B cell (primary cell): ENCODE results near the gene LZTS3. TPM values are rescaled to one million over a fixed set of nuclear protein-coding genes. Genes with fewer than 3 reads are reported as not detected.

Source experiments
- ATAC-seq: fragments of 200-7000 bp; cut with Tn5 transposase; one replicate; pipeline ENCODE4 v1.10.0; 2021; ENCODE audit warnings: low read depth, mild to moderate bottlenecking, moderate number of reproducible peaks, moderate library complexity
- CTCF ChIA-PET: fragments of 350-600 bp; sonication (Branson Sonifier 250); formaldehyde crosslinking; loops from one replicate; lab custom pipeline; 2021; ENCODE audit warnings: antibody characterized with exemption, inconsistent platforms; lab: Charles Lee
- POLR2A ChIA-PET: fragments of 350-600 bp; sonication (Branson Sonifier 250); formaldehyde crosslinking; loops from one replicate; lab custom pipeline; 2021; ENCODE audit warnings: antibody characterized with exemption; lab: Charles Lee
- DNase-seq: peaks from one replicate; pipeline ENCODE4 v3.0.0; 2013
- H2AFZ ChIP-seq: 2 replicates; pipeline ENCODE4 v1.6.1; 2012; ENCODE audit warnings: mild to moderate bottlenecking, low read depth, low read length; ENCODE audit not compliant: insufficient read depth, poor library complexity, severe bottlenecking
- H3K27ac ChIP-seq, 2 donors: 1 replicate in 1 of 2; 2 replicates in 1 of 2; pipeline ENCODE4 v1.5.1; 2012 to 2013; ENCODE audit warnings: low read length in 2 of 2, mild to moderate bottlenecking in 2 of 2, moderate library complexity in 1 of 2
- H3K27me3 ChIP-seq, 4 experiments: fragments of 200-600 bp in 1 of 4; sonication (generic) in 1 of 4; replicated peaks in 1 of 4; 1 replicate in 2 of 4; 2 replicates in 2 of 4; pipeline versions ENCODE4 v1.6.1 to v1.7.0; 2013 to 2016; ENCODE audit warnings: low read length in 3 of 4, mild to moderate bottlenecking in 2 of 4, mixed read lengths in 1 of 4, moderate library complexity in 1 of 4; ENCODE audit not compliant: insufficient read depth in 4 of 4, control insufficient read depth in 3 of 4; ENCODE audit errors: control extremely low read depth in 1 of 4
- H3K36me3 ChIP-seq, 2 experiments: replicated peaks in 1 of 2; 1 replicate in 1 of 2; 2 replicates in 1 of 2; pipeline versions ENCODE4 v1.6.1 to v1.7.1; 2013; ENCODE audit warnings: low read length in 1 of 2; ENCODE audit not compliant: insufficient read depth in 2 of 2, control insufficient read depth in 1 of 2; ENCODE audit errors: control extremely low read depth in 1 of 2, extremely low read depth in 1 of 2
- H3K4me1 ChIP-seq, 2 donors: fragments of 200-600 bp in 1 of 2; sonication (generic) in 1 of 2; 1 replicate in 1 of 2; 2 replicates in 1 of 2; pipeline versions ENCODE4 v1.5.1 to v1.6.1; 2013 to 2017; ENCODE audit warnings: low read length in 2 of 2; ENCODE audit not compliant: control insufficient read depth in 2 of 2, insufficient read depth in 2 of 2
- H3K4me2 ChIP-seq: replicated peaks from 2 replicates; pipeline ENCODE3; 2012; ENCODE audit warnings: mild to moderate bottlenecking, low read depth, low read length; ENCODE audit not compliant: poor library complexity, severe bottlenecking
- H3K4me3 ChIP-seq, 5 experiments: fragments of 200-600 bp in 1 of 5; sonication (generic) in 1 of 5; 1 replicate in 3 of 5; 2 replicates in 2 of 5; pipeline versions ENCODE4 v1.5.1 to v1.7.0; 2011 to 2016; ENCODE audit warnings: low read length in 4 of 5, mild to moderate bottlenecking in 4 of 5, low read depth in 2 of 5, control low read depth in 1 of 5, moderate library complexity in 1 of 5; ENCODE audit not compliant: insufficient read depth in 1 of 5; ENCODE audit errors: control extremely low read depth in 1 of 5, extremely low read depth in 1 of 5
- H3K79me2 ChIP-seq: fragments of 200-600 bp; sonication (generic); one replicate; pipeline ENCODE4 v1.6.0; 2016; ENCODE audit warnings: low read length; ENCODE audit not compliant: control insufficient read depth, insufficient read depth
- H3K9ac ChIP-seq: fragments of 200-600 bp; sonication (generic); 2 replicates; pipeline ENCODE4 v1.6.1; 2017; ENCODE audit warnings: mild to moderate bottlenecking, low read length, moderate library complexity
- H3K9me3 ChIP-seq, 3 donors: one replicate each; pipeline versions ENCODE4 v1.6.1 to v1.7.1; 2013; ENCODE audit warnings: low read length in 2 of 3; ENCODE audit not compliant: control insufficient read depth in 2 of 3, insufficient read depth in 1 of 3; ENCODE audit errors: control extremely low read depth in 1 of 3
- H4K20me1 ChIP-seq: 2 replicates; pipeline ENCODE4 v1.6.0; 2012; ENCODE audit warnings: mild to moderate bottlenecking, low read length; ENCODE audit not compliant: insufficient read depth, control insufficient read depth, poor library complexity, severe bottlenecking
- H3K27ac Mint-ChIP-seq: one replicate; pipeline ENCODE4 v1.8.0; 2021; ENCODE audit warnings: mixed read lengths
- H3K27me3 Mint-ChIP-seq: one replicate; pipeline ENCODE4 v1.8.0; 2021; ENCODE audit warnings: mixed read lengths
- H3K4me1 Mint-ChIP-seq: one replicate; pipeline ENCODE4 v1.8.0; 2021; ENCODE audit warnings: mixed read lengths
- H3K4me3 Mint-ChIP-seq: one replicate; pipeline ENCODE4 v1.8.0; 2021; ENCODE audit warnings: mixed read lengths
- H3K9me3 Mint-ChIP-seq: one replicate; pipeline ENCODE4 v1.8.0; 2022; ENCODE audit warnings: mixed read lengths; ENCODE audit not compliant: insufficient read depth
- EZH2 ChIP-seq: IDR thresholded peaks from 2 replicates; pipeline ENCODE4 v1.6.1; 2012; ENCODE audit warnings: borderline replicate concordance, low read depth, mild to moderate bottlenecking, moderate library complexity, low read length; ENCODE audit not compliant: insufficient read depth, poor library complexity, severe bottlenecking
- WGBS: methylation state at CpG from one replicate; pipeline ENCODE4 v1.1.5; 2013; ENCODE audit warnings: missing lambda C conversion rate; ENCODE audit not compliant: insufficient coverage; 5-methylcytosine and 5-hydroxymethylcytosine counted together
- intact Hi-C: fragments of 100-400 bp; cut with micrococcal nuclease; formaldehyde crosslinking; loops from one replicate; pipeline ENCODE4 v1.10.0; 2022
- polyA plus RNA-seq: library from polyadenylated mRNA; depleted of rRNA; stranded (reverse); fragments of >200 nt; gene quantifications from 2 replicates; pipeline ENCODE4 v1.2.3, GENCODE V29; 2012
- total RNA-seq, 2 donors: library from RNA; stranded (reverse); fragments of 120-200 nt in 1 of 2; gene quantifications; 1 replicate in 1 of 2; 2 replicates in 1 of 2; pipeline versions ENCODE4 v1.2.3 to v1.2.4, GENCODE V29; 2013 to 2022
- TF ChIP-seq, protein P1 (sequence below): fragments of 200-600 bp; IDR thresholded peaks from one replicate; pipeline ENCODE4 v1.8.0; 2022; ENCODE audit warnings: antibody characterized with exemption, mild to moderate bottlenecking

LZTS3 gene
- total and polyA plus RNA-seq, 2 donors (not counting 1 experiment from before 2014, with no cell fraction given): 2.3 to 5.1 TPM

DNA sequence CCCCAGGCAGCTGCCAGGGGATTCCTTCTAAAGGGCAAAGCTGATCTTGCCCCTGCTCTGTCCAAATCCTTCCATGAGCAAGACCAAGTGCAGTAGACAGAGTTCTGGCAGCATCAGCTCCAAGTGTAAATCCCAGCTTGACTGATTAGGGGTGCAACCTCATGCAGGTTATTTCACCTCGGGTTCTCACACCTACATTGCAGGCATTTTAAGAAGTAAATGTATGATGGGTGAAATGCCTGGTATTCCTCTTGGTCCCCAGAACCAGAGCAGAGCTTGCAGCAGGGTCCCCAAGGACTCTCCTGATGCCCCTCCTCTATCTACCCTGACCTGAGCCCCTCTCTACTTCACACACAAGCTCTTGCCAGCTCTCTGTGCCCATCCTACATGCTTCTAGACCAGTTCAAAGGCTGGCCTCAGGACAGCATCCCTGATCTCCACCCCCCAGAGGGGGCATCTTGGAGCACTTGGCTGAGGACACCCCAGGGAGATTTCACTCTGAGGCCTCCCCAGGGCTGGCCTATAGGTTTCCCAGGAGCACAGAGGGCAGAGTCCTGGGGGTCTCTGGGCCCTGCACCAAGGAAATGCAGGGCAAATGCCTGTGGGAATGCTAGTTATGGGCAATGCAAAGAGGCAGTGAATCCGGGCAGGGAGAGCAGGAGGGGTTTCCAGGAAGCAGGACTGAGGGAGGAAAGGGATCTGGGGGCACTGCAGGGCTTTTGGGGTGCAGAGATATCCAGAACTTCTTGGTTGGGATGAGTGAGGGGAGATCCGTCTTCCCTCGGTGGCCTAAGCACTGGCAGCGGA is 1.0 kb downstream of the LZTS3 start:
- Histone ChIP-seq H3K79me2 (no peaks in the 10 kb centered on the region), H3K27me3 (peaks cover 0 to 54% (median 35%) of the 10 kb centered on the region in 4 experiments), H3K4me2 (peak overlapping the region; percentile 100), H3K9me3 (peaks cover 0 to 14% (median 0%) of the 10 kb centered on the region in 3 donors), H3K9ac (peak overlapping the region; percentile 99), H3K4me3 (peak overlapping the region in 4 of 5 experiments; percentile 29 to 80 (median 76)), H3K36me3 (no peaks in the 10 kb centered on the region), H3K27ac (no peak overlapping the region), H3K4me1 (peaks cover 28 to 29% of the 10 kb centered on the region in 2 donors), H2AFZ (no peak overlapping the region), H4K20me1 (no peaks in the 10 kb centered on the region)
- H3K27ac Mint-ChIP-seq: peak overlapping the region; percentile 90
- no peaks in the 10 kb centered on the region for H3K9me3 Mint-ChIP-seq
- 20% methylated on average over 1 of the region's 5 CpGs for WGBS
- POLR2A ChIA-PET: interaction anchor here (0.5 to 0.7 kb wide), 3 partner anchors 25 to 36 kb away, joined by 5 to 6 read pairs (median 5); no protein-coding TSS in a partner anchor
- no peak for ATAC-seq
- TF ChIP-seq EZH2: no peak
- TF ChIP-seq, protein P1, sequence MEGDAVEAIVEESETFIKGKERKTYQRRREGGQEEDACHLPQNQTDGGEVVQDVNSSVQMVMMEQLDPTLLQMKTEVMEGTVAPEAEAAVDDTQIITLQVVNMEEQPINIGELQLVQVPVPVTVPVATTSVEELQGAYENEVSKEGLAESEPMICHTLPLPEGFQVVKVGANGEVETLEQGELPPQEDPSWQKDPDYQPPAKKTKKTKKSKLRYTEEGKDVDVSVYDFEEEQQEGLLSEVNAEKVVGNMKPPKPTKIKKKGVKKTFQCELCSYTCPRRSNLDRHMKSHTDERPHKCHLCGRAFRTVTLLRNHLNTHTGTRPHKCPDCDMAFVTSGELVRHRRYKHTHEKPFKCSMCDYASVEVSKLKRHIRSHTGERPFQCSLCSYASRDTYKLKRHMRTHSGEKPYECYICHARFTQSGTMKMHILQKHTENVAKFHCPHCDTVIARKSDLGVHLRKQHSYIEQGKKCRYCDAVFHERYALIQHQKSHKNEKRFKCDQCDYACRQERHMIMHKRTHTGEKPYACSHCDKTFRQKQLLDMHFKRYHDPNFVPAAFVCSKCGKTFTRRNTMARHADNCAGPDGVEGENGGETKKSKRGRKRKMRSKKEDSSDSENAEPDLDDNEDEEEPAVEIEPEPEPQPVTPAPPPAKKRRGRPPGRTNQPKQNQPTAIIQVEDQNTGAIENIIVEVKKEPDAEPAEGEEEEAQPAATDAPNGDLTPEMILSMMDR: no peak
- peak; percentile 30 for DNase-seq
- peak overlapping the region; percentile 89 for H3K4me3 Mint-ChIP-seq
- intact Hi-C loops: loop anchor here (2.0 kb wide), 1 partner anchor 298 kb away; the partner anchor contains the start of gene ATRN
- H3K4me1 Mint-ChIP-seq: peaks cover 20% of the 10 kb centered on the region
- CTCF ChIA-PET: interaction anchor here (0.6 to 1.6 kb wide), 3 partner anchors 14 to 57 kb away, joined by 4 read pairs; no protein-coding TSS in a partner anchor
- peaks cover 51% of the 10 kb centered on the region for H3K27me3 Mint-ChIP-seq
